Limb (tissue), 2 donors: ENCODE results near the gene ELK3.
"Not testable (repeated sequence)": the region's sequence is repeated elsewhere in the genome, so short reads cannot be mapped to it uniquely, and the experiment has no call there.

Experiments used
- DNase-seq, 2 donors: peaks; one replicate each; pipeline ENCODE4 v3.0.0-alpha.2; 2016; ENCODE audit errors: extremely low spot score in 2 of 2

Gene ELK3

GRCh38 chr12:96303653-96304052 lies 109.5 kb downstream of the ELK3 start:
- no peak for DNase-seq

- DNase-seq = no peak
These were observed 111.5 kb downstream of the ELK3 start for GRCh38 chr12:96305665-96306064.

GRCh38 chr12:96308881-96309280 lies 114.7 kb downstream of the ELK3 start:
- no peak for DNase-seq

GRCh38 chr12:96310067-96310466 lies 115.9 kb downstream of the ELK3 start:
- no peak for DNase-seq

- DNase-seq = no peak
These were observed 117.0 kb downstream of the ELK3 start for GRCh38 chr12:96311191-96311590.

- DNase-seq = no peak
These were observed 119.4 kb downstream of the ELK3 start for GRCh38 chr12:96313606-96314005.

GRCh38 chr12:96314723-96315122 lies 120.5 kb downstream of the ELK3 start:
- DNase-seq = no peak

GRCh38 chr12:96315741-96316481 lies 121.7 kb downstream of the ELK3 start:
- DNase-seq = not testable (repeated sequence)

GRCh38 chr12:96317801-96318200 lies 123.6 kb downstream of the ELK3 start:
- not testable (repeated sequence) for DNase-seq
